Epithelial cell of esophagus (primary cell): ENCODE measurements around the gene CDH13.

ENCODE experiments used
- DNase-seq: peaks from one replicate; pipeline ENCODE4 v3.0.0; 2010; ENCODE audit warnings: low read depth
- H3K4me3 ChIP-seq: 2 replicates; pipeline ENCODE4 v1.5.1; 2011; ENCODE audit warnings: mild to moderate bottlenecking, low read length, control low read depth
- CTCF ChIP-seq: IDR thresholded peaks from 2 replicates; pipeline ENCODE4 v1.5.1; 2011; ENCODE audit warnings: low read depth, mild to moderate bottlenecking, low read length, control low read depth, inconsistent platforms; ENCODE audit not compliant: insufficient read depth; ENCODE audit errors: missing control alignments

The CDH13 gene

GRCh38 chr16:82852388-82853008 is 225.7 kb downstream of the CDH13 start:
- no peak overlapping the region for H3K4me3 ChIP-seq
- no peak for DNase-seq
- TF ChIP-seq CTCF, result no peak

- TF ChIP-seq CTCF, result no peak
- no peak for DNase-seq
- H3K4me3 ChIP-seq, result no peak overlapping the region
Measured at GRCh38 chr16:82855471-82855870, 228.7 kb downstream of the CDH13 start.

- no peak for TF ChIP-seq CTCF
- DNase-seq, result no peak
- H3K4me3 ChIP-seq, result no peak overlapping the region
Measured at GRCh38 chr16:82857693-82858365, 231.1 kb downstream of the CDH13 start.

- H3K4me3 ChIP-seq, result no peak overlapping the region
- TF ChIP-seq CTCF, result no peak
- DNase-seq, result no peak
Measured at GRCh38 chr16:82859662-82860061, 232.9 kb downstream of the CDH13 start.

GRCh38 chr16:82860071-82860470 is 233.3 kb downstream of the CDH13 start:
- DNase-seq, result no peak
- TF ChIP-seq CTCF, result no peak
- no peak overlapping the region for H3K4me3 ChIP-seq

- no peak overlapping the region for H3K4me3 ChIP-seq
- no peak for TF ChIP-seq CTCF
- no peak for DNase-seq
Measured at GRCh38 chr16:82862057-82862456, 235.3 kb downstream of the CDH13 start.

- H3K4me3 ChIP-seq, result no peak overlapping the region
- DNase-seq, result no peak
- TF ChIP-seq CTCF, result no peak
Measured at GRCh38 chr16:82864332-82865040, 237.7 kb downstream of the CDH13 start.
